Heart left ventricle (tissue), 16 donors: Measurements from ENCODE around the gene CXCR6. TPM values are rescaled to one million over a fixed set of nuclear protein-coding genes. Genes with fewer than 3 reads are reported as not detected.

Source experiments
- ATAC-seq, 4 donors: fragments of 200-7000 bp; cut with Tn5 transposase; one replicate each; pipeline ENCODE4 v1.9.1; 2020 to 2022; ENCODE audit warnings: moderate library complexity in 4 of 4, mild to moderate bottlenecking in 3 of 4, moderate number of reproducible peaks in 1 of 4
- DNase-seq, 5 donors: peaks; one replicate each; pipeline ENCODE4 v3.0.0-alpha.2; 2020
- H3K27ac ChIP-seq, 12 donors: fragments of 200-600 bp; sonication (generic) in 4 of 12; one replicate each; pipeline versions ENCODE4 v1.5.0 to v1.8.0; 2016 to 2022; ENCODE audit warnings: mild to moderate bottlenecking in 2 of 12
- H3K27me3 ChIP-seq, 9 donors: fragments of 200-600 bp; sonication (generic) in 2 of 9; one replicate each; pipeline versions ENCODE4 v1.5.1 to v1.8.0; 2016 to 2022; ENCODE audit warnings: mild to moderate bottlenecking in 3 of 9
- H3K36me3 ChIP-seq, 9 donors: fragments of 200-600 bp; sonication (generic) in 2 of 9; one replicate each; pipeline versions ENCODE4 v1.5.0 to v1.8.0; 2018 to 2022; ENCODE audit warnings: mild to moderate bottlenecking in 2 of 9
- H3K4me1 ChIP-seq, 12 donors: fragments of 200-600 bp; sonication (generic) in 4 of 12; one replicate each; pipeline versions ENCODE4 v1.5.0 to v1.8.0; 2016 to 2022; ENCODE audit warnings: mild to moderate bottlenecking in 3 of 12
- H3K4me3 ChIP-seq, 12 donors: fragments of 200-600 bp; sonication (generic) in 4 of 12; one replicate each; pipeline versions ENCODE4 v1.5.0 to v1.8.0; 2017 to 2022; ENCODE audit warnings: mild to moderate bottlenecking in 9 of 12, moderate library complexity in 4 of 12
- H3K9me3 ChIP-seq, 12 donors: fragments of 200-600 bp; sonication (generic) in 4 of 12; one replicate each; pipeline versions ENCODE4 v1.5.0 to v1.8.0; 2016 to 2022; ENCODE audit warnings: mild to moderate bottlenecking in 1 of 12
- CTCF ChIP-seq, 12 donors: fragments of 200-600 bp; sonication (generic) in 4 of 12; IDR thresholded peaks; one replicate each; pipeline versions ENCODE4 v1.5.0 to v1.8.0; 2018 to 2022; ENCODE audit warnings: antibody characterized with exemption in 12 of 12, mild to moderate bottlenecking in 5 of 12
- POLR2A ChIP-seq, 2 donors: fragments of 450-650 bp; IDR thresholded peaks; one replicate each; pipeline ENCODE4 v1.6.1; 2017; ENCODE audit warnings: antibody characterized with exemption in 2 of 2, mild to moderate bottlenecking in 2 of 2, moderate library complexity in 2 of 2
- WGBS, 4 donors: extraction: QIAGEN DNeasy Blood & Tissue Kit in 2 of 4; methylation state at CpG; one replicate each; pipeline versions ENCODE4 v1.1.5 to v1.1.7; 2013 to 2018; 5-methylcytosine and 5-hydroxymethylcytosine counted together
- intact Hi-C, 10 donors: fragments of 100-400 bp; cut with DNase I; formaldehyde crosslinking; loops; one replicate each; pipeline versions ENCODE4 v1.11.1 to v1.14.2; 2022
- polyA plus RNA-seq, 2 donors: library from polyadenylated mRNA; stranded (reverse); fragments of 200-250 nt; gene quantifications; one replicate each; pipeline ENCODE4 v1.2.3, GENCODE V29; 2013
- total RNA-seq, 9 donors: library from RNA; depleted of rRNA in 2 of 9; stranded (reverse); fragments of >200 nt in 2 of 9; fragmentation: NEBNext Ultra II Directional in 3 of 9; extraction: Animal tissue kit (Norgen Biotek cat#: 25700) in 3 of 9; gene quantifications; one replicate each; pipeline versions ENCODE4 v1.1.0 to v1.2.4, GENCODE V29; 2016 to 2023
- donor health status: ischemic (EF 13 %, LVEDD 7.1; RV severe dilation, severe dysfunction).
- donor health status: healthy with polysubstance abuse.
- donor health status: DM: no; HTN: yes; CAD: no.
- donor health status: DM: no; HTN: no; CAD: no.
- donor health status: ischemic (EF 25% LVEDD 6.9; RV normal size, moderate dysfunction).
- donor health status: ischemic (EF 25% LVEDD 5.7; RV mildly dilated, moderate dysfunction).
- donor health status: healthy.
- donor health status: DM: yes; HTN: yes; CAD: no.
- donor health status: ischemic (EF 35%, LVEDD 5.7; RV mildly dilated, moderate dysfunction).
- donor health status: nonischemic (EF 11% LVEDD 7.7; RV severe dilation, severe dysfunction).
- donor health status: DM: yes; HTN: yes; CAD: no.
- donor health status: PGD.
- donor health status: ischemic (EF 29% LVEDD 5.4; RV normal size, mild dysfunction).
- donor health status: nonischemic (EF 23%, LVEDD 6.1; RV moderate dilation, normal function).

CXCR6 gene
- total and polyA plus RNA-seq, 11 donors: 0.19 to 2.1 (median 0.30) TPM; not detected in 3

GRCh38 chr3:45948311-45948781 is 5.1 kb downstream of the CXCR6 start:
- intact Hi-C loops: loop anchor here in 1 of 10 donors (10.0 kb wide), 1 partner anchor 426 kb away; the partner anchor contains the start of gene CCR5
- no peak for ATAC-seq
- H3K36me3 ChIP-seq: peaks cover 0 to 94% (median 88%) of the 10 kb centered on the region in 9 donors
- no peaks in the 10 kb centered on the region for H3K27me3 ChIP-seq
- no peak for DNase-seq
- H3K9me3 ChIP-seq: no peaks in the 10 kb centered on the region
- H3K4me1 ChIP-seq: peaks cover 0 to 11% (median 0%) of the 10 kb centered on the region in 12 donors
- 90 to 94% (median 90%) methylated on average over 6 of the region's 6 CpGs for WGBS, 4 donors
- no peak overlapping the region for H3K4me3 ChIP-seq
- TF ChIP-seq POLR2A (IDR thresholded peaks at IDR 0.05) (no peak), CTCF (IDR thresholded peaks at IDR 0.05) (no peak)
- H3K27ac ChIP-seq: peak overlapping the region in 1 of 12 donors; percentile 37

GRCh38 chr3:45948881-45949280 is 5.6 kb downstream of the CXCR6 start:
- H3K27ac ChIP-seq: peak overlapping the region in 1 of 12 donors; percentile 37
- no peaks in the 10 kb centered on the region for H3K9me3 ChIP-seq
- DNase-seq: no peak
- WGBS, 4 donors: 92 to 97% (median 96%) methylated on average over 6 of the region's 6 CpGs
- no peaks in the 10 kb centered on the region for H3K27me3 ChIP-seq
- intact Hi-C loops: loop anchor here in 1 of 10 donors (10.0 kb wide), 1 partner anchor 426 kb away; the partner anchor contains the start of gene CCR5
- peaks cover 0 to 11% (median 0%) of the 10 kb centered on the region in 12 donors for H3K4me1 ChIP-seq
- TF ChIP-seq CTCF (IDR thresholded peaks at IDR 0.05) (no peak), POLR2A (IDR thresholded peaks at IDR 0.05) (no peak)
- no peak for ATAC-seq
- no peak overlapping the region for H3K4me3 ChIP-seq
- peaks cover 3 to 94% (median 91%) of the 10 kb centered on the region in 9 donors for H3K36me3 ChIP-seq

- peaks cover 0 to 11% (median 0%) of the 10 kb centered on the region in 12 donors for H3K4me1 ChIP-seq
Observed at GRCh38 chr3:45949432-45949831, 6.2 kb downstream of the CXCR6 start.

More at GRCh38 chr3:45949432-45949831, 6.2 kb downstream of the CXCR6 start:
- 83 to 100% (median 90%) methylated on average over 4 of the region's 4 CpGs for WGBS, 4 donors
- no peak overlapping the region for H3K4me3 ChIP-seq
- intact Hi-C loops: loop anchor here in 1 of 10 donors (10.0 kb wide), 1 partner anchor 425 kb away; the partner anchor contains the start of gene CCR5
- no peak for ATAC-seq
- H3K27me3 ChIP-seq: no peaks in the 10 kb centered on the region
- peak overlapping the region in 2 of 12 donors; percentile 37 to 70 for H3K27ac ChIP-seq
- peak in 1 of 5 donors; percentile 47 for DNase-seq
- TF ChIP-seq CTCF (IDR thresholded peaks at IDR 0.05): no peak
- no peak for TF ChIP-seq POLR2A (IDR thresholded peaks at IDR 0.05)
- H3K9me3 ChIP-seq: no peaks in the 10 kb centered on the region
- peaks cover 4 to 100% (median 97%) of the 10 kb centered on the region in 9 donors for H3K36me3 ChIP-seq
